ENCODE results near the gene PRB4.
"Not testable (repeated sequence)": the region's sequence is repeated elsewhere in the genome, so short reads cannot be mapped to it uniquely, and the experiment has no call there.

PRB4 gene

DNA sequence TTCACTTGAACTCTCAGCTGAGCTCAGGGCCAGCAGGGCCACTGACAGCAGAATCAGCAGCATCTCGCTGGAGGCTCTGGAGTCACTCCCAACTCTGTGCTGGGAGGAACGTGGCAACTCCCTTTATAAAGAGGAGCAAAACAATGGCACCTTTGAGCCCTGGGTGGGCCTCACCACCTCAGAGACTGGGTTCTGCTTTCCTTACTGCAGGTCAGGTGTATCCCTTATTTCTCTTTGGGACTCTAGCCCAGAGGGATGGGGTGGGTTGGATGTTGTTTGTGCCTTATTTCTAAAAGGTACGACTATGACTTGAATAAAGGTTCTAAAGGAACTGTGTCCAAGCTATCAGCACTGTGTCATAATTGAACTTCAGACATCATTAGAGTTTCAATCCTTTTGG lies at the start of gene PRB4:
Gene PRB4, minus strand, starts transcription at position 101 of the 400 bp plus-strand sequence. Its CDS starts 38 bp downstream, at position 63.
- no peak within 1 kb of the TSS for H3K4me3 ChIP-seq (ENCODE audit: low read depth, low read length)
- DNase-seq (ENCODE audit: low read depth): no peak
- in situ Hi-C loops (cut with HindIII; ENCODE audit: low sequenced_read_pairs): no loop called here
- no peak for TF ChIP-seq CTCF (IDR thresholded peaks at IDR 0.05; ENCODE audit: low read depth, low read length, missing control alignments)

GRCh38 chr12:11351736-11352135 lies 41.5 kb upstream of the PRB4 start:
- H3K4me3 ChIP-seq (ENCODE audit: low read depth, low read length); in situ Hi-C loops (cut with HindIII; ENCODE audit: low sequenced_read_pairs); DNase-seq (ENCODE audit: low read depth): not testable (repeated sequence)

DNA sequence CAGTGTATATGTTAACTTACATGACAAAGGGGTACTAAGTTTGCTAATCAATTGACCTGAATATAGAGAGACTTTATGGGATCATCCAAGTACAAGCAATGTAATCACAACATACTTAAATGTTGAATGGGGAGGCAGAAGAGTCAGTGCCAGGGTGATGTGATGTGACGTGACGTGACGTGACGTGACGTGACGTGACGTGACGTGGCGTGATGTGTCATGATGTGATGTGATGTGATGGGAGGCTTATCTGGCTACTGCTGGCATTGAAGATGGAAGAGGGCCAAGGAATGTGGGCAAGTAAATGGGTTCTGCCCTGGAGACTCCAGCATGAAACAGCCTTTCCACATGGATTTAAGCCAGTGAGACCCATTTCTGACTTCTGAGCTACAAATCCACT lies 38.2 kb upstream of the PRB4 start:
- in situ Hi-C loops (cut with HindIII; ENCODE audit: low sequenced_read_pairs): no loop called here
- DNase-seq (ENCODE audit: low read depth): no peak
- TF ChIP-seq CTCF (IDR thresholded peaks at IDR 0.05; ENCODE audit: low read depth, low read length, missing control alignments): no peak
- H3K4me3 ChIP-seq (ENCODE audit: low read depth, low read length): no peak overlapping the region

DNA sequence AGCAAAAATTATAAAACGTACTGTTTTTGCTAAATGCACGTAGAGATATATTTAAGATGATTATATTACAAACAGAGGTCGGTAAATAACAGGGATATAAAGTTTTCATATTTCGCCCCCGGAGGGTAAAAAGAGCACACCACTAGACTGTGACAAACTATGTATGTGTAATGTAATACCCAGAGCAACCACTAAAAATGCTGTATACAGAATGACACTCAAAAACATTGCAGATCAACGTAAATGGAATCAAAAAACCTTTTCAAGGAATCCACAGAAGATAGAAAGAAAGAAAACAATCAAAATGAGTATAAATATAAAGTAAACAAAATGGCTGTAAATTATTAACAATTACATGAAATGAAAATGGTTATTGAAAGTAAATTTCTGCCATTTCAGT lies 37.6 kb upstream of the PRB4 start:
- H3K4me3 ChIP-seq (ENCODE audit: low read depth, low read length): no peak overlapping the region
- in situ Hi-C loops (cut with HindIII; ENCODE audit: low sequenced_read_pairs): no loop called here
- TF ChIP-seq CTCF (IDR thresholded peaks at IDR 0.05; ENCODE audit: low read depth, low read length, missing control alignments): no peak
- DNase-seq (ENCODE audit: low read depth): no peak

GRCh38 chr12:11344500-11344899 lies 34.3 kb upstream of the PRB4 start:
- no peak overlapping the region for H3K4me3 ChIP-seq (ENCODE audit: low read depth, low read length)
- TF ChIP-seq CTCF (IDR thresholded peaks at IDR 0.05; ENCODE audit: low read depth, low read length, missing control alignments): no peak
- in situ Hi-C loops (cut with HindIII; ENCODE audit: low sequenced_read_pairs): no loop called here
- no peak for DNase-seq (ENCODE audit: low read depth)

DNA sequence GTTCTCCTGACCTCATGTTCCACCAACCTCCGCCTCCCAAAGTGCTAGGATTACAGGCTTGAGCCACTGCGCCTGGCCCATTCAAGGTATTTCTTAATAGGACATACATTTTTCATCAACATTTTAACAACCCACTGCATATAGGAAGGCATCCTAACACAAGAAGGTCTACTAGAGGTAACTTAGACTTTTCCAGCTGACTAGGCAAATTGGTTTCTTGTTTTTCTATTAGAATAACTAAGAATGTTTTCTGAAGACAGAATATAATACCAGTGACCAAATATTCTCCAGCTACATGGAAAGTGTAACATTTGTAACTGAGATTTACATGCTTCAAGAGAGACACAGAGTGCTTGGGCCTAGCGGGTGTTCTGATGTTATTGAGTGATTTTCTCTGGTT lies 14.2 kb upstream of the PRB4 start:
- in situ Hi-C loops (cut with HindIII; ENCODE audit: low sequenced_read_pairs): no loop called here
- no peak overlapping the region for H3K4me3 ChIP-seq (ENCODE audit: low read depth, low read length)
- no peak for TF ChIP-seq CTCF (IDR thresholded peaks at IDR 0.05; ENCODE audit: low read depth, low read length, missing control alignments)
- DNase-seq (ENCODE audit: low read depth): no peak

DNA sequence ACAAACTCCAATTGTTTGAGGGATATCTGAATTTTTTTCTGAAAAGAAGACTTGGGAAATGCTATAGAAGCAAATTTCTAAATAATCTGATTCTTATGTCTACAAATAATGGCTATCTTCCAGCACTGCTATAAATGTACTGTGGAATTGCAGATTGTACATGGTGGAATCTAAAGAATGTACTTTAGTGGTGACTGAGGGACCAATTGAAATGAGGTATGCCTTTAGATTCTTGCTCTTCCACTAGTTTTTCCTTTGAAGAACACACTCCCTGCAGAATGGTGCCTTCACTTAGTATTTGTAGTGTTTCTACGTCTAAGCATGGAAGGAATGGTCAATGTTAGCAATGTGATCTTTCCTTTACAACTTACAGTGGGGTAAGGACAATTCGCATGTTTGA lies 11.7 kb upstream of the PRB4 start:
- H3K4me3 ChIP-seq (ENCODE audit: low read depth, low read length): no peak overlapping the region
- no peak for DNase-seq (ENCODE audit: low read depth)
- in situ Hi-C loops (cut with HindIII; ENCODE audit: low sequenced_read_pairs): no loop called here
- no peak for TF ChIP-seq CTCF (IDR thresholded peaks at IDR 0.05; ENCODE audit: low read depth, low read length, missing control alignments)

All from astrocyte of the cerebellum (primary cell).